Measurements from ENCODE around the gene SLC30A7.

GRCh38 chr1:100936194-100936967 is 40.5 kb downstream of the SLC30A7 start:
- TF ChIP-seq POLR2AphosphoS5 (IDR thresholded peaks at IDR 0.05; ENCODE audit: low read depth, low read length) (no peak), SIN3A (IDR thresholded peaks at IDR 0.05; ENCODE audit: borderline replicate concordance, insufficient read depth, low read length) (no peak), REST (IDR thresholded peaks at IDR 0.05; ENCODE audit: insufficient read depth in 1 of 2, low read depth in 2 of 2, low read length in 2 of 2) (no peak), TAF1 (IDR thresholded peaks at IDR 0.05; ENCODE audit: borderline replicate concordance, insufficient read depth, low read length) (no peak)

Data from PFSK-1 (cell line).